Caco-2 (cell line): ENCODE measurements around the gene BCAS3. TPM values are rescaled to one million over a fixed set of nuclear protein-coding genes. Genes with fewer than 3 reads are reported as not detected.

Experiments used
- BruUV-seq: library from RNA; stranded (reverse); fragments of 400-500 nt; replicated peaks from 2 replicates; lab custom pipeline; 2021; lab: Mats Ljungman, UMichigan
- CTCF ChIA-PET: fragments of 300-600 bp; sonication (Branson Sonifier 250); formaldehyde crosslinking; loops from one replicate; lab custom pipeline; 2022; ENCODE audit warnings: antibody characterized with exemption; lab: Charles Lee
- POLR2A ChIA-PET: fragments of 300-600 bp; sonication (Branson Sonifier 250); formaldehyde crosslinking; loops from one replicate; lab custom pipeline; 2022; ENCODE audit warnings: antibody characterized with exemption; lab: Charles Lee
- DNase-seq, 2 experiments: peaks; one replicate each; pipeline versions ENCODE4 v3.0.0 to v3.0.0-alpha.2; 2020 to 2022
- H3K27me3 ChIP-seq: replicated peaks from 2 replicates; pipeline ENCODE4 v1.6.0; 2011; ENCODE audit warnings: low read length; ENCODE audit not compliant: control insufficient read depth, insufficient read depth
- H3K36me3 ChIP-seq: 2 replicates; pipeline ENCODE4 v1.5.1; 2011; ENCODE audit warnings: low read length; ENCODE audit not compliant: control insufficient read depth, insufficient read depth
- H3K4me1 ChIP-seq: fragments of 250-450 bp; sonication (Bioruptor Pico); 2 replicates; pipeline ENCODE4 v1.5.1; 2020; ENCODE audit warnings: mild to moderate bottlenecking
- H3K4me3 ChIP-seq: 2 replicates; pipeline ENCODE4 v1.5.1; 2011; ENCODE audit warnings: low read depth, mild to moderate bottlenecking, control low read depth, low read length
- H3K9me3 ChIP-seq: fragments of 250-450 bp; sonication (Bioruptor Pico); 2 replicates; pipeline ENCODE4 v1.5.1; 2020; ENCODE audit warnings: mild to moderate bottlenecking, moderate library complexity
- H3K27ac Mint-ChIP-seq: one replicate; pipeline ENCODE4 v1.8.0; 2022; ENCODE audit warnings: mixed read lengths; ENCODE audit not compliant: unreplicated experiment
- H3K27me3 Mint-ChIP-seq: one replicate; pipeline ENCODE4 v1.8.0; 2022; ENCODE audit warnings: mixed read lengths; ENCODE audit not compliant: insufficient read depth, unreplicated experiment
- H3K36me3 Mint-ChIP-seq: one replicate; pipeline ENCODE4 v1.8.0; 2022; ENCODE audit warnings: mild to moderate bottlenecking, mixed read lengths; ENCODE audit not compliant: insufficient read depth, unreplicated experiment
- H3K4me1 Mint-ChIP-seq: one replicate; pipeline ENCODE4 v1.8.0; 2022; ENCODE audit warnings: low read depth, mixed read lengths; ENCODE audit not compliant: unreplicated experiment
- H3K4me3 Mint-ChIP-seq: one replicate; pipeline ENCODE4 v1.8.0; 2022; ENCODE audit warnings: mild to moderate bottlenecking, moderate library complexity, mixed read lengths; ENCODE audit not compliant: unreplicated experiment
- H3K9me3 Mint-ChIP-seq: one replicate; pipeline ENCODE4 v1.8.0; 2022; ENCODE audit warnings: mixed read lengths; ENCODE audit not compliant: unreplicated experiment
- CTCF ChIP-seq, 2 experiments: fragments of 200-600 bp in 1 of 2; IDR thresholded peaks; 1 replicate in 1 of 2; 2 replicates in 1 of 2; pipeline versions ENCODE4 v1.5.1 to v1.8.0; 2011 to 2022; ENCODE audit warnings: antibody characterized with exemption in 1 of 2, control low read depth in 1 of 2, inconsistent platforms in 1 of 2, low read depth in 1 of 2, low read length in 1 of 2, mild to moderate bottlenecking in 1 of 2, moderate library complexity in 1 of 2; ENCODE audit not compliant: insufficient read depth in 1 of 2, severe bottlenecking in 1 of 2, unreplicated experiment in 1 of 2
- intact Hi-C: fragments of 100-400 bp; cut with micrococcal nuclease; formaldehyde crosslinking; loops from one replicate; pipeline ENCODE4 v1.10.0; 2022; ENCODE audit not compliant: unreplicated experiment
- total RNA-seq: library from RNA; stranded (reverse); gene quantifications from 2 replicates; pipeline ENCODE4 v1.2.3, GENCODE V29; 2022

Gene BCAS3
- total RNA-seq, 1 experiment from 2014 or later = 44.1 TPM

- intact Hi-C loops = no loop called here
- Histone ChIP-seq H3K9me3 (no peaks in the 10 kb centered on the region), H3K36me3 (no peaks in the 10 kb centered on the region), H3K4me1 (peaks cover 13% of the 10 kb centered on the region), H3K27me3 (no peaks in the 10 kb centered on the region), H3K4me3 (no peak overlapping the region)
- TF ChIP-seq CTCF (IDR thresholded peaks at IDR 0.05; ENCODE audit: insufficient read depth in 1 of 2, low read depth in 1 of 2, low read length in 1 of 2, severe bottlenecking in 1 of 2, unreplicated experiment in 1 of 2) = no peak
- H3K4me3 Mint-ChIP-seq = no peak overlapping the region
- H3K9me3 Mint-ChIP-seq = no peaks in the 10 kb centered on the region
- ChIA-PET CTCF (no interaction called here), POLR2A (no interaction called here)
- H3K27ac Mint-ChIP-seq = no peak overlapping the region
- peaks cover 27% of the 10 kb centered on the region for H3K4me1 Mint-ChIP-seq
- H3K36me3 Mint-ChIP-seq = no peaks in the 10 kb centered on the region
- no peak for DNase-seq
- no peaks in the 10 kb centered on the region for H3K27me3 Mint-ChIP-seq
- no TSS peak for BruUV-seq
Observed at GRCh38 chr17:61206922-61207321, 529.3 kb downstream of the BCAS3 start.

- H3K4me1 Mint-ChIP-seq = peaks cover 24% of the 10 kb centered on the region
- ChIA-PET CTCF (no interaction called here), POLR2A (no interaction called here)
- BruUV-seq = no TSS peak
- intact Hi-C loops = no loop called here
- DNase-seq = no peak
- no peaks in the 10 kb centered on the region for H3K27me3 ChIP-seq
- TF ChIP-seq CTCF (IDR thresholded peaks at IDR 0.05; ENCODE audit: insufficient read depth in 1 of 2, low read depth in 1 of 2, low read length in 1 of 2, severe bottlenecking in 1 of 2, unreplicated experiment in 1 of 2) = no peak
- no peaks in the 10 kb centered on the region for H3K27me3 Mint-ChIP-seq
- H3K9me3 Mint-ChIP-seq = no peaks in the 10 kb centered on the region
- peak overlapping the region; percentile 61 for H3K4me3 Mint-ChIP-seq
- peaks cover 13% of the 10 kb centered on the region for H3K4me1 ChIP-seq
- no peaks in the 10 kb centered on the region for H3K9me3 ChIP-seq
- 0 out of 2 replicates have a peak overlapping the region, but pooled peaks have one; percentile 9 for H3K4me3 ChIP-seq
- H3K36me3 Mint-ChIP-seq = no peaks in the 10 kb centered on the region
- H3K27ac Mint-ChIP-seq = peak overlapping the region; percentile 80
- no peaks in the 10 kb centered on the region for H3K36me3 ChIP-seq
Observed at GRCh38 chr17:61208301-61209105, 530.9 kb downstream of the BCAS3 start.

DNA sequence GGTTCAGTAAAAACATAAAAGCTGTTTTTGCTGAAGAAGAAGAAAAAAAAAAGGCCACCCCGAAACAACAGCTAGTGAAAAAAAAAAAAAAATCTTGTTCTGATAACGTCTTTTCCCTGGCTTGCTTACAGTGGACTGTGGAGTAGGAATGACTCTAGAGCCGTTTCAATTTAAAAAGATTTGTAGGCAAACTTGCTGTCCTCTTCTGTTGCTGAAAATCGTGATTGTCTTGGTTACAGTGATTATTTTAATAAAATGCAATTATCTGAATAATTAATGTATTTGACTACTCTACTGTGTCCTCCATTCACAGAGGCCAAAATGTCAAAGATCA lies 531.4 kb downstream of the BCAS3 start:
- no peak overlapping the region for H3K27ac Mint-ChIP-seq
- ChIA-PET CTCF (no interaction called here), POLR2A (no interaction called here)
- peaks cover 18% of the 10 kb centered on the region for H3K4me1 Mint-ChIP-seq
- Histone ChIP-seq H3K27me3 (no peaks in the 10 kb centered on the region), H3K4me3 (no peak overlapping the region), H3K9me3 (no peaks in the 10 kb centered on the region), H3K4me1 (peaks cover 13% of the 10 kb centered on the region), H3K36me3 (no peaks in the 10 kb centered on the region)
- H3K9me3 Mint-ChIP-seq = no peaks in the 10 kb centered on the region
- intact Hi-C loops = no loop called here
- no peak for TF ChIP-seq CTCF (IDR thresholded peaks at IDR 0.05; ENCODE audit: insufficient read depth in 1 of 2, low read depth in 1 of 2, low read length in 1 of 2, severe bottlenecking in 1 of 2, unreplicated experiment in 1 of 2)
- H3K4me3 Mint-ChIP-seq = no peak overlapping the region
- BruUV-seq = no TSS peak
- no peaks in the 10 kb centered on the region for H3K36me3 Mint-ChIP-seq
- H3K27me3 Mint-ChIP-seq = no peaks in the 10 kb centered on the region
- DNase-seq = no peak
